ENCODE measurements around the gene SMIM41.

Gene SMIM41

DNA sequence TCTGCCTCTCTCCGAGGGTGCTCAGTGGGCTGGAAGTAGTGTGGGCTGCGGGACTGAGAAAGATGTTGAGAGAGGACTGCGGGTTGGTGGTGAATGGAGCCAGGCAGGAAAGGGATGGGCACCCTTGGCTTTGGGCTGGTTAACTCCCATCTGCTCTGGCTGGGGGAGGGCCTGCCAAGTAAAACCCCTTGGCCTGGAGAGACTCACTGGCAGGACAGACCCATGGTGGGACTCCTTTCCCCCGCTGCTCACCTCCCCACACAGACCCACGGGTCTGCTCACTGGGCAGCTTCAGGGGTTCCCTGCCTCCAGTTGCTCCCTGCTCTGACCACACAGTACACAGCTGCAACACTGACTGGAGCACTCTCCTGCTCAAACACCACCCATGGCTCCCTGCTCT, 58.2 kb downstream of the SMIM41 start:
- DNase-seq: no peak
- H3K79me1 ChIP-seq (ENCODE audit: low read length): no peaks in the 10 kb centered on the region
- WGBS (ENCODE audit: extremely low coverage, insufficient coverage, low lambda C conversion rate): no CpG with 5 or more reads among the region's 5 CpGs

DNA sequence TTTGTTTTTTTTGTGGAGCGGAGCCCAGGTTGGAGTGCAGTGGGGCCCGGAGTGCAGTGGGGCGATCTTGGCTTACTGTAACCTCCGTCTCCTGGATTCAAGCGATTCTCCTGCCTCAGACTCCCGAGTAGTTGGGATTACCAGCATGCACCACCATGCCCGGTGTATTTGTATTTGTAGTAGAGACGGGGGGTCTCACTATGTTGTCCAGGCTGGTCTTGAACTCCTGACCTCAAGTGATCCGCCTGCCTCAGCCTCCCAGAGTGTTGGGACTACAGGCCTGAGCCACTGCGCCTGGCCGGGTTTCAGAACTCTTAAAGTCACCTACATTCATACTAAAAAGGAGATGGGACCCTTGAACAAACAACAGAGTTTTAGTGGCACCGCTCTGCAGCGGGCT, 59.6 kb downstream of the SMIM41 start:
- Histone ChIP-seq H3K27me3 (ENCODE audit: insufficient read depth, low read length, poor library complexity) (no peaks in the 10 kb centered on the region), H2BK15ac (replicated peaks; ENCODE audit: low read depth) (no peak overlapping the region), H2AK5ac (ENCODE audit: low read length) (no peak overlapping the region), H3K56ac (ENCODE audit: low read length) (no peak overlapping the region), H4K5ac (ENCODE audit: low read length) (no peak overlapping the region), H2BK120ac (ENCODE audit: low read depth, low read length) (no peak overlapping the region), H3K4me2 (ENCODE audit: low read length) (no peak overlapping the region), H2BK5ac (ENCODE audit: low read length) (no peak overlapping the region), H4K8ac (ENCODE audit: low read depth, low read length) (peak overlapping the region; percentile 66), H3K23ac (ENCODE audit: low read length) (no peak overlapping the region), H3K4me1 (ENCODE audit: control insufficient read depth, low read depth, low read length) (no peaks in the 10 kb centered on the region), H3K18ac (ENCODE audit: low read length) (no peak overlapping the region), H3K36me3 (ENCODE audit: control insufficient read depth, insufficient read depth, low read length) (no peaks in the 10 kb centered on the region), H3K4ac (ENCODE audit: low read depth, low read length) (no peak overlapping the region), H3K79me1 (ENCODE audit: low read length) (no peaks in the 10 kb centered on the region), H3K27ac (ENCODE audit: low read depth, low read length) (no peak overlapping the region), H3K79me2 (ENCODE audit: control insufficient read depth, insufficient read depth, low read length) (no peaks in the 10 kb centered on the region), H3K9ac (ENCODE audit: low read length) (no peak overlapping the region), H3K4me3 (ENCODE audit: low read length) (no peak overlapping the region)
- no peak for DNase-seq
- no CpG with 5 or more reads among the region's 13 CpGs for WGBS (ENCODE audit: extremely low coverage, insufficient coverage, low lambda C conversion rate)

More for the DNA sequence above, 58.2 kb downstream of the SMIM41 start:
- no peak overlapping the region for H3K23ac ChIP-seq (ENCODE audit: low read length)
- no peak overlapping the region for H3K9ac ChIP-seq (ENCODE audit: low read length)
- no peak overlapping the region for H3K4me2 ChIP-seq (ENCODE audit: low read length)
- H3K4me3 ChIP-seq (ENCODE audit: low read length): no peak overlapping the region
- H3K56ac ChIP-seq (ENCODE audit: low read length): no peak overlapping the region
- no peaks in the 10 kb centered on the region for H3K79me2 ChIP-seq (ENCODE audit: control insufficient read depth, insufficient read depth, low read length)
- no peak overlapping the region for H2BK15ac ChIP-seq (replicated peaks; ENCODE audit: low read depth)
- no peak overlapping the region for H2BK5ac ChIP-seq (ENCODE audit: low read length)
- H3K27me3 ChIP-seq (ENCODE audit: insufficient read depth, low read length, poor library complexity): no peaks in the 10 kb centered on the region
- H3K36me3 ChIP-seq (ENCODE audit: control insufficient read depth, insufficient read depth, low read length): no peaks in the 10 kb centered on the region
- no peak overlapping the region for H2BK120ac ChIP-seq (ENCODE audit: low read depth, low read length)
- no peaks in the 10 kb centered on the region for H3K4me1 ChIP-seq (ENCODE audit: control insufficient read depth, low read depth, low read length)
- no peak overlapping the region for H4K8ac ChIP-seq (ENCODE audit: low read depth, low read length)
- no peak overlapping the region for H3K27ac ChIP-seq (ENCODE audit: low read depth, low read length)
- no peak overlapping the region for H3K18ac ChIP-seq (ENCODE audit: low read length)
- no peak overlapping the region for H4K5ac ChIP-seq (ENCODE audit: low read length)
- H3K4ac ChIP-seq (ENCODE audit: low read depth, low read length): no peak overlapping the region
- H2AK5ac ChIP-seq (ENCODE audit: low read length): no peak overlapping the region

DNA sequence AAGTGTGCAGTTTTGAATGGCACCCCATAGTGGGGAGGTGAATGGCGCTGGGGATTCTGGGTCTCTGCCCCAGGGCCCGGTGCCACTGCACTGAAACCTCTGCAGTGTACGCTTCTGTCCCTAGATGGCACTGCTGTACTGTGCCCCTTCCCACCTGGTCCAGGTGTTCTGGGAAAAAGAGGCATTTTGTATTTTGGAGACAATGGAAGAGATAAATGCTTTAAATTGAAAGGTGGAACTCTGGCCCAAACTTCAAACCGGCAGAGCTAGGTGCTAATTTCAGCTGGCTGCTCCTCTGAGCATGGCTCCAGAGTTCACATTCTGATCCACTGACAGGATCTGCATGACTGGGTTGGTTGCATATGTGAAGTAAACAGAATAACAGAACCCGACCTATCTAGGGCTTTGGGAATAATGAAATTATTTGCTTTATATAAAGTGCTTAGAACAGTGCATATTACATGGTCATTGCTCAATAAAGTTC, 60.1 kb downstream of the SMIM41 start:
- Histone ChIP-seq H2AK5ac (ENCODE audit: low read length) (no peak overlapping the region), H3K27me3 (ENCODE audit: insufficient read depth, low read length, poor library complexity) (no peaks in the 10 kb centered on the region), H3K4me3 (ENCODE audit: low read length) (no peak overlapping the region), H4K5ac (ENCODE audit: low read length) (no peak overlapping the region), H3K56ac (ENCODE audit: low read length) (no peak overlapping the region), H4K8ac (ENCODE audit: low read depth, low read length) (peak overlapping the region; percentile 66), H3K27ac (ENCODE audit: low read depth, low read length) (no peak overlapping the region), H3K79me2 (ENCODE audit: control insufficient read depth, insufficient read depth, low read length) (no peaks in the 10 kb centered on the region), H3K4ac (ENCODE audit: low read depth, low read length) (no peak overlapping the region), H3K79me1 (ENCODE audit: low read length) (no peaks in the 10 kb centered on the region), H2BK5ac (ENCODE audit: low read length) (no peak overlapping the region), H3K4me2 (ENCODE audit: low read length) (no peak overlapping the region), H3K18ac (ENCODE audit: low read length) (no peak overlapping the region), H3K23ac (ENCODE audit: low read length) (no peak overlapping the region), H3K9ac (ENCODE audit: low read length) (no peak overlapping the region), H3K36me3 (ENCODE audit: control insufficient read depth, insufficient read depth, low read length) (no peaks in the 10 kb centered on the region), H2BK15ac (replicated peaks; ENCODE audit: low read depth) (no peak overlapping the region), H3K4me1 (ENCODE audit: control insufficient read depth, low read depth, low read length) (no peaks in the 10 kb centered on the region), H2BK120ac (ENCODE audit: low read depth, low read length) (no peak overlapping the region)
- WGBS (ENCODE audit: extremely low coverage, insufficient coverage, low lambda C conversion rate): no CpG with 5 or more reads among the region's 5 CpGs
- DNase-seq: peak; percentile 75

DNA sequence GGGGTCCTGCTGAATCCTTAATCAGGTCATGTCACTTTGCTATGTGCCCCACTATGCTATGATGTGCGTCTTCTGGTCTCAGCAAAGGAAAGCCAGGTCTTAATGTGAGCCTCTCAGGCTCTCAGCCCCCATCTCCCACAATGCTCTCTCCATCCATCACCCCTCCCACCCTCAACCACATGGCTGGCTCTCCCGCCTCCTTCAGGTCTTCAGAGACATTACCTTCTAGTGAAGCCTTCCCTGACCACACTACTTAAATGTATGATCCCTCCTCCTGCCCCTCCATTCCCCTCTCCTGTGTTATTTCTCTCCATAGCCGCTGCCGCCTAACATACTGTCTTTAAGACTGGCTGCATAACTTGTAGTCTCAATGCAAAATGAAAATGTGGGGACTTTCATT, 61.8 kb downstream of the SMIM41 start:
- peak; percentile 79 for DNase-seq
- H2BK5ac ChIP-seq (ENCODE audit: low read length): no peak overlapping the region
- no peak overlapping the region for H3K27ac ChIP-seq (ENCODE audit: low read depth, low read length)
- H3K9ac ChIP-seq (ENCODE audit: low read length): no peak overlapping the region
- no peak overlapping the region for H3K23ac ChIP-seq (ENCODE audit: low read length)
- no peaks in the 10 kb centered on the region for H3K79me2 ChIP-seq (ENCODE audit: control insufficient read depth, insufficient read depth, low read length)
- H3K4me2 ChIP-seq (ENCODE audit: low read length): no peak overlapping the region
- no peak overlapping the region for H2BK120ac ChIP-seq (ENCODE audit: low read depth, low read length)
- peaks cover 2% of the 10 kb centered on the region for H3K4me1 ChIP-seq (ENCODE audit: control insufficient read depth, low read depth, low read length)
- no peak overlapping the region for H3K4me3 ChIP-seq (ENCODE audit: low read length)
- H3K79me1 ChIP-seq (ENCODE audit: low read length): no peaks in the 10 kb centered on the region
- no peak overlapping the region for H4K5ac ChIP-seq (ENCODE audit: low read length)
- no CpG with 5 or more reads among the region's 4 CpGs for WGBS (ENCODE audit: extremely low coverage, insufficient coverage, low lambda C conversion rate)
- H3K4ac ChIP-seq (ENCODE audit: low read depth, low read length): no peak overlapping the region
- no peak overlapping the region for H2AK5ac ChIP-seq (ENCODE audit: low read length)
- H3K56ac ChIP-seq (ENCODE audit: low read length): no peak overlapping the region
- H2BK15ac ChIP-seq (replicated peaks; ENCODE audit: low read depth): no peak overlapping the region
- H3K27me3 ChIP-seq (ENCODE audit: insufficient read depth, low read length, poor library complexity): no peaks in the 10 kb centered on the region
- H3K18ac ChIP-seq (ENCODE audit: low read length): no peak overlapping the region
- H4K8ac ChIP-seq (ENCODE audit: low read depth, low read length): no peak overlapping the region
- H3K36me3 ChIP-seq (ENCODE audit: control insufficient read depth, insufficient read depth, low read length): no peaks in the 10 kb centered on the region

DNA sequence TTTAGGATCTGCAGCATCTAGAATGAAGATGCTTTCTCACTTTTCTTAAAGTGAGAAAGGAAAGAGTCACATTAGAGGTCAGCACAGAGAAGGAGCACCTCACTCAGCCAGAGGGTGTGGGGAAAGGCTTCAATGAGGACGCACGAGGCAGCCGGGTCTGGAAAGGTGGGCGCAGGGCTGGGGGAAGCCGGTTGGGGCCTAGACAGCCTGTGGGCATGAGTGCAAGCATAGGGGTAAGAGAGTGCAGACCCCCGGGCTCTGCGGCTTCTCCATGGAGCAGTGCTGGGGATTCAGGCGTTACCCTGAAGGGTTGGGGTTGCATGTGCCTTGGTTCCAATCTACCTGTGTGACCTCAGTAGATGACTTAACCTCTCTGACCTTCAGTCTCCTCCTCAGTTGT, 62.4 kb downstream of the SMIM41 start:
- Histone ChIP-seq H2BK120ac (ENCODE audit: low read depth, low read length) (no peak overlapping the region), H4K5ac (ENCODE audit: low read length) (no peak overlapping the region), H3K79me1 (ENCODE audit: low read length) (no peaks in the 10 kb centered on the region), H3K4me2 (ENCODE audit: low read length) (no peak overlapping the region), H3K36me3 (ENCODE audit: control insufficient read depth, insufficient read depth, low read length) (no peaks in the 10 kb centered on the region), H2BK15ac (replicated peaks; ENCODE audit: low read depth) (no peak overlapping the region), H2BK5ac (ENCODE audit: low read length) (no peak overlapping the region), H3K23ac (ENCODE audit: low read length) (no peak overlapping the region), H3K56ac (ENCODE audit: low read length) (peak overlapping the region; percentile 6), H3K27ac (ENCODE audit: low read depth, low read length) (no peak overlapping the region), H3K4me3 (ENCODE audit: low read length) (no peak overlapping the region), H4K8ac (ENCODE audit: low read depth, low read length) (no peak overlapping the region), H3K4me1 (ENCODE audit: control insufficient read depth, low read depth, low read length) (peaks cover 2% of the 10 kb centered on the region), H3K27me3 (ENCODE audit: insufficient read depth, low read length, poor library complexity) (no peaks in the 10 kb centered on the region), H2AK5ac (ENCODE audit: low read length) (no peak overlapping the region), H3K18ac (ENCODE audit: low read length) (no peak overlapping the region), H3K4ac (ENCODE audit: low read depth, low read length) (no peak overlapping the region), H3K79me2 (ENCODE audit: control insufficient read depth, insufficient read depth, low read length) (no peaks in the 10 kb centered on the region), H3K9ac (ENCODE audit: low read length) (no peak overlapping the region)
- WGBS (ENCODE audit: extremely low coverage, insufficient coverage, low lambda C conversion rate): no CpG with 5 or more reads among the region's 8 CpGs
- DNase-seq: no peak

DNA sequence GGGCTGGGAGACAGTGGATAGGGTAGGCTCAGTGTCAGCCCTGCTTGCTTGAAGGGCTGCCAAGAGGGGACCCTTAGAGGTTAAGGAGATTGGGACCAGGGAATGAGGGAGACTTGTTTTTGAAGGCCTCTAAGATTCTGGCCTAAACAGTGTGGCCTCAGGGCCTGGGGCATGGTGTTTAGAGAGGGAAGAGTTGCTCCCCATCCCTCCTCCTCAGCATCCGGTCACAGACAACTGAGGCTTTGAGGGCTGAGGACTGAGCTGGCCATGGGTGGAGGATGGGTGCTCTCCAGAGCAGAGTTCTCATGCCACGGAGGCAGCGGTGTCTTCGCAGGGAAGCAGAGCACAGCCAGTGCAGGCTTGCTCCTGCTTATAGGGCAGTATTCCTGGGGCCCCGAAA, 62.9 kb downstream of the SMIM41 start:
- no peak overlapping the region for H2BK120ac ChIP-seq (ENCODE audit: low read depth, low read length)
- no peak overlapping the region for H3K56ac ChIP-seq (ENCODE audit: low read length)
- no peak overlapping the region for H3K4ac ChIP-seq (ENCODE audit: low read depth, low read length)
- WGBS (ENCODE audit: extremely low coverage, insufficient coverage, low lambda C conversion rate): no CpG with 5 or more reads among the region's 5 CpGs
- no peak overlapping the region for H3K4me3 ChIP-seq (ENCODE audit: low read length)
- DNase-seq: no peak
- H3K79me1 ChIP-seq (ENCODE audit: low read length): no peaks in the 10 kb centered on the region
- peaks cover 2% of the 10 kb centered on the region for H3K4me1 ChIP-seq (ENCODE audit: control insufficient read depth, low read depth, low read length)
- H3K79me2 ChIP-seq (ENCODE audit: control insufficient read depth, insufficient read depth, low read length): no peaks in the 10 kb centered on the region
- no peaks in the 10 kb centered on the region for H3K36me3 ChIP-seq (ENCODE audit: control insufficient read depth, insufficient read depth, low read length)
- H3K4me2 ChIP-seq (ENCODE audit: low read length): no peak overlapping the region
- no peak overlapping the region for H4K5ac ChIP-seq (ENCODE audit: low read length)
- no peak overlapping the region for H3K9ac ChIP-seq (ENCODE audit: low read length)
- no peaks in the 10 kb centered on the region for H3K27me3 ChIP-seq (ENCODE audit: insufficient read depth, low read length, poor library complexity)
- H2BK15ac ChIP-seq (replicated peaks; ENCODE audit: low read depth): no peak overlapping the region
- no peak overlapping the region for H3K27ac ChIP-seq (ENCODE audit: low read depth, low read length)
- no peak overlapping the region for H3K18ac ChIP-seq (ENCODE audit: low read length)
- H4K8ac ChIP-seq (ENCODE audit: low read depth, low read length): no peak overlapping the region
- no peak overlapping the region for H3K23ac ChIP-seq (ENCODE audit: low read length)
- H2BK5ac ChIP-seq (ENCODE audit: low read length): no peak overlapping the region
- no peak overlapping the region for H2AK5ac ChIP-seq (ENCODE audit: low read length)

All from mesendoderm (in vitro differentiated cells).